OCI-LY1 (cell line): ENCODE results near the gene CTNNA3.

ENCODE experiments used
- H2AFZ ChIP-seq: fragments of 200-600 bp; sonication (generic), shearing (Covaris generic); 2 replicates; pipeline ENCODE4 v1.6.0; 2014; ENCODE audit warnings: antibody characterized with exemption, mild to moderate bottlenecking, low read length
- H3F3A ChIP-seq: fragments of 200-600 bp; sonication (generic), shearing (Covaris generic); 2 replicates; pipeline ENCODE4 v1.6.0; 2014; ENCODE audit warnings: mild to moderate bottlenecking, antibody characterized with exemption, low read length, moderate library complexity; ENCODE audit not compliant: insufficient read depth
- H3K27ac ChIP-seq: fragments of 200-600 bp; sonication (generic); 2 replicates; pipeline ENCODE4 v1.5.1; 2014; ENCODE audit warnings: low read length, mixed run types, mild to moderate bottlenecking, low read depth; ENCODE audit not compliant: poor library complexity, severe bottlenecking
- H3K27me3 ChIP-seq: fragments of 200-600 bp; sonication (generic); 2 replicates; pipeline ENCODE4 v1.6.0; 2014; ENCODE audit warnings: antibody characterized with exemption, mild to moderate bottlenecking, low read length, moderate library complexity; ENCODE audit not compliant: insufficient read depth
- H3K36me3 ChIP-seq: fragments of 200-600 bp; sonication (generic); 2 replicates; pipeline ENCODE4 v1.6.1; 2014; ENCODE audit warnings: mild to moderate bottlenecking, antibody characterized with exemption, low read length, moderate library complexity, mixed read lengths; ENCODE audit not compliant: insufficient read depth
- H3K4me1 ChIP-seq: fragments of 200-600 bp; sonication (generic); 2 replicates; pipeline ENCODE4 v1.5.1; 2014; ENCODE audit warnings: mild to moderate bottlenecking, low read length, moderate library complexity; ENCODE audit not compliant: insufficient read depth, severe bottlenecking
- H3K4me2 ChIP-seq: fragments of 200-600 bp; sonication (generic), shearing (Covaris generic); 2 replicates; pipeline ENCODE4 v1.6.1; 2014; ENCODE audit warnings: low read length
- H3K4me3 ChIP-seq: fragments of 200-600 bp; sonication (generic); 2 replicates; pipeline ENCODE4 v1.5.1; 2014; ENCODE audit warnings: low read length, low read depth, mild to moderate bottlenecking, mixed read lengths; ENCODE audit not compliant: poor library complexity, severe bottlenecking
- H3K79me2 ChIP-seq: fragments of 200-600 bp; shearing (Covaris generic); 2 replicates; pipeline ENCODE4 v1.6.1; 2016; ENCODE audit warnings: mixed run types, low read length, mixed read lengths; ENCODE audit not compliant: insufficient read depth
- H3K9ac ChIP-seq: fragments of 200-600 bp; sonication (generic), shearing (Covaris generic); 2 replicates; pipeline ENCODE4 v1.6.1; 2014; ENCODE audit warnings: mild to moderate bottlenecking, low read length, mixed read lengths
- H3K9me2 ChIP-seq: fragments of 200-600 bp; sonication (generic), shearing (Covaris generic); 2 replicates; pipeline ENCODE4 v1.6.1; 2014; ENCODE audit warnings: low read depth, mild to moderate bottlenecking, low read length, mixed read lengths
- H3K9me3 ChIP-seq: fragments of 200-600 bp; shearing (Covaris generic); 2 replicates; pipeline ENCODE4 v1.6.1; 2014; ENCODE audit warnings: low read length, mixed read lengths
- H4K20me1 ChIP-seq: fragments of 200-600 bp; sonication (generic), shearing (Covaris generic); 2 replicates; pipeline ENCODE4 v1.6.0; 2016; ENCODE audit warnings: mild to moderate bottlenecking, low read length; ENCODE audit not compliant: insufficient read depth
- EZH2 ChIP-seq: fragments of 200-600 bp; sonication (generic), shearing (Covaris generic); IDR thresholded peaks from 2 replicates; pipeline ENCODE4 v1.8.0; 2017; ENCODE audit warnings: borderline replicate concordance, mixed run types, mild to moderate bottlenecking, antibody characterized with exemption, low read length, moderate library complexity, mixed read lengths
- TF ChIP-seq, protein P1 (sequence below): fragments of 200-600 bp; sonication (generic), shearing (Covaris generic); IDR thresholded peaks from 2 replicates; pipeline ENCODE4 v1.5.1; 2017; ENCODE audit warnings: mild to moderate bottlenecking, antibody characterized with exemption, low read length, moderate library complexity, mixed read lengths

The CTNNA3 gene

DNA sequence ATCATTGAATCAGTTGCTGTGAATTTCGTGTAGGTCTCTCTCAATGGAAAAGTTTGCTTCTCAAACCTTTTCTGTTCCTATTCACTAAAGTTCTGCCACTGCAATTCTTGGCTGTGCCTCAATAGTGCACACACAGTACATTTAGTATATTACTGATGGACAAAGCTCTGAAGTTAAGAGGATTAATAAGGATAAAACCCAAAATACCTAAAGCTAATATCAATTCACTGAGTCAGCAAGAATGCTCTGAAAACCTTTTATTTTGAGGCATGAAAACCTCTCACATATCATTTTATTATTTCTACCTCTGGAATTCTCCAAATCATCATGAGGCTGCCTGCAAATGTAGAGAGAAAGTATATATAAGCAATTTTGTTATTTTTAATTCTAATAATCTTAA, 1403.5 kb downstream of the CTNNA3 start:
- no peak overlapping the region for H3K27ac ChIP-seq
- no peaks in the 10 kb centered on the region for H3K79me2 ChIP-seq
- no peak overlapping the region for H2AFZ ChIP-seq
- H3K9me3 ChIP-seq: no peaks in the 10 kb centered on the region
- H3K9me2 ChIP-seq: no peaks in the 10 kb centered on the region
- H3K9ac ChIP-seq: no peak overlapping the region
- H3K27me3 ChIP-seq: no peaks in the 10 kb centered on the region
- H3K36me3 ChIP-seq: no peaks in the 10 kb centered on the region
- H3F3A ChIP-seq: no peaks in the 10 kb centered on the region
- no peak for TF ChIP-seq EZH2
- TF ChIP-seq, protein P1, sequence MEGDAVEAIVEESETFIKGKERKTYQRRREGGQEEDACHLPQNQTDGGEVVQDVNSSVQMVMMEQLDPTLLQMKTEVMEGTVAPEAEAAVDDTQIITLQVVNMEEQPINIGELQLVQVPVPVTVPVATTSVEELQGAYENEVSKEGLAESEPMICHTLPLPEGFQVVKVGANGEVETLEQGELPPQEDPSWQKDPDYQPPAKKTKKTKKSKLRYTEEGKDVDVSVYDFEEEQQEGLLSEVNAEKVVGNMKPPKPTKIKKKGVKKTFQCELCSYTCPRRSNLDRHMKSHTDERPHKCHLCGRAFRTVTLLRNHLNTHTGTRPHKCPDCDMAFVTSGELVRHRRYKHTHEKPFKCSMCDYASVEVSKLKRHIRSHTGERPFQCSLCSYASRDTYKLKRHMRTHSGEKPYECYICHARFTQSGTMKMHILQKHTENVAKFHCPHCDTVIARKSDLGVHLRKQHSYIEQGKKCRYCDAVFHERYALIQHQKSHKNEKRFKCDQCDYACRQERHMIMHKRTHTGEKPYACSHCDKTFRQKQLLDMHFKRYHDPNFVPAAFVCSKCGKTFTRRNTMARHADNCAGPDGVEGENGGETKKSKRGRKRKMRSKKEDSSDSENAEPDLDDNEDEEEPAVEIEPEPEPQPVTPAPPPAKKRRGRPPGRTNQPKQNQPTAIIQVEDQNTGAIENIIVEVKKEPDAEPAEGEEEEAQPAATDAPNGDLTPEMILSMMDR: no peak
- H4K20me1 ChIP-seq: no peaks in the 10 kb centered on the region
- no peak overlapping the region for H3K4me2 ChIP-seq
- H3K4me3 ChIP-seq: no peak overlapping the region
- H3K4me1 ChIP-seq: no peaks in the 10 kb centered on the region

DNA sequence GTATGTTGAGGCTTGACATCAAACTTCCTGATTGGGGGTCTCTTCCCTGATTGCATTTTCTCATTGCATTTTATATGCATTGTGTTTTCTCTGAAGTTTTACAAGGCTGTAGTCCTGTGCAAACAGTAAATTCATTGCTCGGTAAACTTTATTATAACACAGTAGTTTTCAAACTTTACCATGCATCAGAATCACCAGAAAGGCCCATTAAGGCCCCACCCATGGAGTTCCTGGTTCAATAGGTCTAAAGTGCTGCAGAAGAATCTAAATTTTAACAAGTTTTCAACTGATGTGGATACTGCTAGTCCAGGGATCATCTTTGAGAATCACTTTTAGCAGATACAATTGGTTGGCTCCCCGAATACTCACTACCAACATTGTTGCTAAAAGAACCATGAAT, 1404.9 kb downstream of the CTNNA3 start:
- no peaks in the 10 kb centered on the region for H3K36me3 ChIP-seq

DNA sequence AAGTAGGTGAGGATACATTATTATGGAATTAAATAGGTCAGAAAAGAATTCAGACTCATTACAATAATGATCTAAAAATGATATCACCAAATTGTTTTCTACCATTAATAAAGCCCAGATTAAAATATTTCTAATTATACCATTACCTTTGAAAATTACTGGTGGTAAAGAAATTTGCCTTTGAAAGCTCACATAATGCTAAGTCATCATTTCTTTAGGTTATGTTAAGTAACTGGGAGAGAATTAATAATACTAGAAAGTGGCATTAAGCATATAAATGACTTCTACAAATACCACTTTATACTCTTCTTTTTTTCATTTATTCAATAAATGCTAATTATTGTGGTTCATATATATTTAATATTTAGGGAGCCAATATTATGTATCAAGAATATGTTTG, 1411.4 kb downstream of the CTNNA3 start:
- H4K20me1 ChIP-seq: no peaks in the 10 kb centered on the region
- no peak overlapping the region for H3K9ac ChIP-seq
- H3K4me1 ChIP-seq: no peaks in the 10 kb centered on the region
- no peaks in the 10 kb centered on the region for H3K36me3 ChIP-seq
- no peaks in the 10 kb centered on the region for H3K27me3 ChIP-seq
- H3K4me3 ChIP-seq: no peak overlapping the region
- H3K9me3 ChIP-seq: no peaks in the 10 kb centered on the region
- H2AFZ ChIP-seq: no peak overlapping the region
- H3K4me2 ChIP-seq: no peak overlapping the region
- H3K9me2 ChIP-seq: no peaks in the 10 kb centered on the region
- H3K27ac ChIP-seq: no peak overlapping the region
- TF ChIP-seq, protein P1: no peak
- TF ChIP-seq EZH2: no peak
- H3K79me2 ChIP-seq: no peaks in the 10 kb centered on the region
- H3F3A ChIP-seq: no peaks in the 10 kb centered on the region

More for the DNA sequence above, 1404.9 kb downstream of the CTNNA3 start:
- Histone ChIP-seq H3K27me3 (no peaks in the 10 kb centered on the region), H3F3A (no peaks in the 10 kb centered on the region), H4K20me1 (no peaks in the 10 kb centered on the region), H3K4me3 (no peak overlapping the region), H3K4me1 (no peaks in the 10 kb centered on the region), H3K4me2 (no peak overlapping the region), H3K9me3 (no peaks in the 10 kb centered on the region), H3K9ac (no peak overlapping the region), H3K27ac (no peak overlapping the region), H3K79me2 (no peaks in the 10 kb centered on the region), H3K9me2 (no peaks in the 10 kb centered on the region), H2AFZ (no peak overlapping the region)
- TF ChIP-seq EZH2: no peak
- TF ChIP-seq, protein P1: no peak
